CD4-positive, CD25-positive, alpha-beta regulatory T cell (primary cell): ENCODE measurements around the gene PYGM. TPM values are rescaled to one million over a fixed set of nuclear protein-coding genes. Genes with fewer than 3 reads are reported as not detected.

Source experiments
- ATAC-seq, 2 donors: fragments of 150-1000 bp; cut with Tn5 transposase; one replicate each; pipeline ENCODE4 v1.10.0; 2021; ENCODE audit warnings: low read depth in 2 of 2, moderate number of reproducible peaks in 2 of 2, moderate library complexity in 1 of 2
- DNase-seq, 3 donors: peaks; one replicate each; pipeline versions ENCODE4 v3.0.0 to v3.0.0-alpha.2; 2012 to 2022; ENCODE audit warnings: mixed read lengths in 1 of 3
- H3K27ac ChIP-seq: one replicate; pipeline ENCODE4 v1.7.0; 2013; ENCODE audit warnings: mild to moderate bottlenecking, low read length; ENCODE audit not compliant: insufficient read depth, poor library complexity, severe bottlenecking
- H3K27me3 ChIP-seq: one replicate; pipeline ENCODE4 v1.7.0; 2013; ENCODE audit warnings: low read length; ENCODE audit not compliant: control insufficient read depth, insufficient read depth
- H3K36me3 ChIP-seq: one replicate; pipeline ENCODE4 v1.7.0; 2013; ENCODE audit warnings: mild to moderate bottlenecking, low read length, moderate library complexity; ENCODE audit not compliant: control insufficient read depth, insufficient read depth
- H3K4me1 ChIP-seq: 2 replicates; pipeline ENCODE4 v1.7.0; 2013; ENCODE audit warnings: mild to moderate bottlenecking, low read length; ENCODE audit not compliant: insufficient read depth, control insufficient read depth, poor library complexity, severe bottlenecking
- H3K4me3 ChIP-seq: one replicate; pipeline ENCODE4 v1.7.0; 2013; ENCODE audit warnings: low read depth, mild to moderate bottlenecking, low read length, moderate library complexity
- H3K9me3 ChIP-seq, 2 experiments: 1 replicate in 1 of 2; 2 replicates in 1 of 2; pipeline ENCODE4 v1.7.0; 2013; ENCODE audit warnings: low read length in 2 of 2, mild to moderate bottlenecking in 1 of 2, moderate library complexity in 1 of 2; ENCODE audit not compliant: control insufficient read depth in 2 of 2
- H3K27ac Mint-ChIP-seq, 3 donors: one replicate each; pipeline ENCODE4 v1.8.0; 2020 to 2022; ENCODE audit warnings: mild to moderate bottlenecking in 3 of 3, mixed read lengths in 3 of 3, moderate library complexity in 2 of 3
- H3K27me3 Mint-ChIP-seq: one replicate; pipeline ENCODE4 v1.8.0; 2022; ENCODE audit warnings: mild to moderate bottlenecking, mixed read lengths
- H3K36me3 Mint-ChIP-seq: one replicate; pipeline ENCODE4 v1.8.0; 2020; ENCODE audit warnings: mixed read lengths
- H3K4me1 Mint-ChIP-seq, 4 donors: one replicate each; pipeline ENCODE4 v1.8.0; 2020 to 2022; ENCODE audit warnings: mixed read lengths in 4 of 4, mild to moderate bottlenecking in 1 of 4
- H3K4me3 Mint-ChIP-seq, 4 donors: one replicate each; pipeline ENCODE4 v1.8.0; 2020 to 2022; ENCODE audit warnings: mild to moderate bottlenecking in 4 of 4, mixed read lengths in 4 of 4, moderate library complexity in 3 of 4
- H3K9me3 Mint-ChIP-seq, 7 donors: one replicate each; pipeline ENCODE4 v1.8.0; 2020 to 2022; ENCODE audit warnings: mixed read lengths in 7 of 7, mild to moderate bottlenecking in 3 of 7, moderate library complexity in 2 of 7
- polyA plus RNA-seq, 4 donors: library from polyadenylated mRNA; unstranded; fragments of 300-500 nt; fragmentation: Illumina TruSeq; gene quantifications; one replicate each; pipeline ENCODE4 v1.2.3, GENCODE V29; 2021
- total RNA-seq: library from RNA; stranded (reverse); gene quantifications from one replicate; pipeline ENCODE4 v1.2.3, GENCODE V29; 2022

PYGM gene
- total and polyA plus RNA-seq, 5 donors from 2014 or later: 0.17 to 10.9 (median 0.43) TPM; not detected in 2

- Histone ChIP-seq H3K27ac (peak within 1 kb of the TSS; percentile 69), H3K4me1 (peaks cover 7% of the 10 kb centered on the region), H3K9me3 (no peaks in the 10 kb centered on the region), H3K27me3 (no peaks in the 10 kb centered on the region), H3K36me3 (peaks cover 4% of the 10 kb centered on the region), H3K4me3 (no peak within 1 kb of the TSS)
- no peaks in the 10 kb centered on the region for H3K9me3 Mint-ChIP-seq
- DNase-seq: peak; percentile 81 to 91 (median 83)
- peak within 1 kb of the TSS; percentile 62 to 80 (median 77) for H3K4me3 Mint-ChIP-seq
- H3K27me3 Mint-ChIP-seq: peaks cover 38% of the 10 kb centered on the region
- H3K27ac Mint-ChIP-seq: peak within 1 kb of the TSS in 1 of 3 donors; percentile 48
- peaks cover 4% of the 10 kb centered on the region for H3K36me3 Mint-ChIP-seq
- ATAC-seq: peak; percentile 93 to 94
- peaks cover 0 to 18% (median 5%) of the 10 kb centered on the region in 4 donors for H3K4me1 Mint-ChIP-seq
Observed at GRCh38 chr11:64723117-64723906, 36.5 kb downstream of the PYGM start, which contains the start of gene NRXN2. Gene NRXN2 (minus strand): TSS chr11:64723197. CDS start chr11:64713699, 9,498 bp downstream.

GRCh38 chr11:64722141-64723065, 37.4 kb downstream of the PYGM start:
- H3K4me3 Mint-ChIP-seq: peak overlapping the region; percentile 31 to 80 (median 50)

GRCh38 chr11:64721359-64721699, 38.4 kb downstream of the PYGM start:
- H3K36me3 ChIP-seq: no peaks in the 10 kb centered on the region
- no peak overlapping the region for H3K4me3 ChIP-seq
- Mint-ChIP-seq H3K4me3 (peak overlapping the region in 3 of 4 donors; percentile 38 to 85 (median 80)), H3K27ac (peak overlapping the region in 1 of 3 donors; percentile 48), H3K9me3 (peaks cover 0 to 2% (median 0%) of the 10 kb centered on the region in 7 donors), H3K4me1 (peaks cover 0 to 18% (median 5%) of the 10 kb centered on the region in 4 donors), H3K27me3 (peaks cover 58% of the 10 kb centered on the region), H3K36me3 (no peaks in the 10 kb centered on the region)
- DNase-seq: no peak
- H3K4me1 ChIP-seq: peaks cover 7% of the 10 kb centered on the region
- ATAC-seq: no peak
- no peak overlapping the region for H3K27ac ChIP-seq
- no peaks in the 10 kb centered on the region for H3K27me3 ChIP-seq
- no peaks in the 10 kb centered on the region for H3K9me3 ChIP-seq

More at GRCh38 chr11:64722141-64723065, 37.4 kb downstream of the PYGM start:
- no peaks in the 10 kb centered on the region for H3K36me3 Mint-ChIP-seq
- Histone ChIP-seq H3K9me3 (no peaks in the 10 kb centered on the region), H3K36me3 (peaks cover 4% of the 10 kb centered on the region), H3K4me1 (peaks cover 7% of the 10 kb centered on the region), H3K27ac (no peak overlapping the region), H3K4me3 (no peak overlapping the region), H3K27me3 (no peaks in the 10 kb centered on the region)
- ATAC-seq (no peak), DNase-seq (no peak)
- no peak overlapping the region for H3K27ac Mint-ChIP-seq
- peaks cover 0 to 1% (median 0%) of the 10 kb centered on the region in 7 donors for H3K9me3 Mint-ChIP-seq
- peaks cover 47% of the 10 kb centered on the region for H3K27me3 Mint-ChIP-seq
- peaks cover 0 to 18% (median 5%) of the 10 kb centered on the region in 4 donors for H3K4me1 Mint-ChIP-seq

GRCh38 chr11:64720640-64721358, 39.0 kb downstream of the PYGM start:
- Histone ChIP-seq H3K27me3 (no peaks in the 10 kb centered on the region), H3K36me3 (no peaks in the 10 kb centered on the region), H3K4me3 (no peak overlapping the region), H3K4me1 (peaks cover 7% of the 10 kb centered on the region), H3K27ac (no peak overlapping the region), H3K9me3 (no peaks in the 10 kb centered on the region)
- H3K4me1 Mint-ChIP-seq: peaks cover 0 to 18% (median 5%) of the 10 kb centered on the region in 4 donors
- H3K27me3 Mint-ChIP-seq: peaks cover 62% of the 10 kb centered on the region
- peak overlapping the region in 2 of 3 donors; percentile 39 to 48 for H3K27ac Mint-ChIP-seq
- ATAC-seq (no peak), DNase-seq (no peak)
- peaks cover 0 to 2% (median 0%) of the 10 kb centered on the region in 7 donors for H3K9me3 Mint-ChIP-seq
- peak overlapping the region in 2 of 4 donors; percentile 38 to 85 for H3K4me3 Mint-ChIP-seq
- H3K36me3 Mint-ChIP-seq: no peaks in the 10 kb centered on the region

GRCh38 chr11:64720167-64720566, 39.6 kb downstream of the PYGM start:
- Mint-ChIP-seq H3K4me1 (peaks cover 0 to 14% (median 4%) of the 10 kb centered on the region in 4 donors), H3K27me3 (peaks cover 68% of the 10 kb centered on the region), H3K4me3 (peak overlapping the region in 1 of 4 donors; percentile 85), H3K36me3 (no peaks in the 10 kb centered on the region), H3K27ac (peak overlapping the region in 1 of 3 donors; percentile 11), H3K9me3 (peaks cover 0 to 2% (median 0%) of the 10 kb centered on the region in 7 donors)
- peaks cover 4% of the 10 kb centered on the region for H3K27me3 ChIP-seq
- no peak for ATAC-seq
- no peaks in the 10 kb centered on the region for H3K9me3 ChIP-seq
- H3K27ac ChIP-seq: no peak overlapping the region
- peaks cover 7% of the 10 kb centered on the region for H3K4me1 ChIP-seq
- DNase-seq: no peak
- no peak overlapping the region for H3K4me3 ChIP-seq
- H3K36me3 ChIP-seq: no peaks in the 10 kb centered on the region

GRCh38 chr11:64719406-64719805, 40.4 kb downstream of the PYGM start:
- Mint-ChIP-seq H3K27ac (no peak overlapping the region), H3K4me1 (peaks cover 0 to 13% (median 8%) of the 10 kb centered on the region in 4 donors)
- ATAC-seq: no peak

GRCh38 chr11:64718780-64719124, 41.0 kb downstream of the PYGM start:
- H3K9me3 ChIP-seq: no peaks in the 10 kb centered on the region
- Mint-ChIP-seq H3K9me3 (peaks cover 0 to 2% (median 0%) of the 10 kb centered on the region in 7 donors), H3K4me1 (peaks cover 0 to 15% (median 7%) of the 10 kb centered on the region in 4 donors), H3K27ac (no peak overlapping the region), H3K36me3 (no peaks in the 10 kb centered on the region), H3K4me3 (no peak overlapping the region), H3K27me3 (peaks cover 82% of the 10 kb centered on the region)
- no peaks in the 10 kb centered on the region for H3K36me3 ChIP-seq
- ATAC-seq (no peak), DNase-seq (no peak)
- peaks cover 5% of the 10 kb centered on the region for H3K4me1 ChIP-seq
- H3K4me3 ChIP-seq: no peak overlapping the region
- no peak overlapping the region for H3K27ac ChIP-seq
- H3K27me3 ChIP-seq: peaks cover 7% of the 10 kb centered on the region

More at GRCh38 chr11:64719406-64719805, 40.4 kb downstream of the PYGM start:
- Histone ChIP-seq H3K9me3 (no peaks in the 10 kb centered on the region), H3K27ac (no peak overlapping the region), H3K4me1 (peaks cover 7% of the 10 kb centered on the region), H3K27me3 (peaks cover 7% of the 10 kb centered on the region), H3K36me3 (no peaks in the 10 kb centered on the region), H3K4me3 (no peak overlapping the region)
- H3K9me3 Mint-ChIP-seq: peaks cover 0 to 2% (median 0%) of the 10 kb centered on the region in 7 donors
- H3K27me3 Mint-ChIP-seq: peaks cover 76% of the 10 kb centered on the region
- peak overlapping the region in 1 of 4 donors; percentile 36 for H3K4me3 Mint-ChIP-seq
- DNase-seq: no peak
- H3K36me3 Mint-ChIP-seq: no peaks in the 10 kb centered on the region
